ENCODE data around the gene NBAS. TPM values are rescaled to one million over a fixed set of nuclear protein-coding genes. Genes with fewer than 3 reads are reported as not detected.

The NBAS gene
- total and polyA plus RNA-seq, 2 donors (not counting 3 experiments of a cell fraction or from before 2014, with no cell fraction given), result 29.4 to 43.0 TPM

DNA sequence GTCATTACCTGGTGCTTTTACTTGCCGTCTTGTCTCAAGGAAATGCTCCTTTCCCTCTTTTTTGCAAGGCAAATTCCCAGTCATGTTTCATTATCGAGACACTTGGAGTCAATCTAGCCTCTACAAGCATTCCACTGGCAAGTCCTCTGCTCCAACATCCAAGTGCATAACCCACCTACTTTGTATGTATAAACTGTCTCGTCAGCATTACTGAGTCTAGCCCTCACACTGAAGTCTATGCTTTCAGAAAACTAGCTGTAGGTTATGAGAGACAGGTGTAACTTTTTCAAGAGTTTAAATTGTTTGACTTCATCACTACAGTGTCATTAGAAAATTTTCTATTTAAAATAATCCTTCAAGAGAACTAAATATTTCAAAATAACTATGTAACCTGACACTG lies 319.2 kb downstream of the NBAS start:
- intact Hi-C loops (cut with micrococcal nuclease), result loop anchor here (2.0 kb wide), 1 partner anchor 17 kb away; no protein-coding TSS in a partner anchor
- H3K9ac ChIP-seq (replicated peaks; ENCODE audit: extremely low read depth, insufficient read depth, low read length), result no peak overlapping the region
- dilution Hi-C loops (cut with MboI; ENCODE audit: extremely low pct_ligation_motif_present, low sequenced_read_pairs), result no loop called here
- no peak overlapping the region for H3K27ac ChIP-seq (ENCODE audit: insufficient read depth, low read depth, low read length)
- no peaks in the 10 kb centered on the region for H3K9me1 ChIP-seq (replicated peaks; ENCODE audit: control insufficient read depth, extremely low read depth, insufficient read depth, low read length)
- no peaks in the 10 kb centered on the region for H4K20me1 ChIP-seq (replicated peaks; ENCODE audit: control insufficient read depth, extremely low read depth, insufficient read depth, low read length)
- DNase-seq (ENCODE audit: low read depth, low spot score), result no peak
- no peak overlapping the region for H2AFZ ChIP-seq (ENCODE audit: low read depth, low read length)
- POLR2A ChIA-PET, result no interaction called here
- TF ChIP-seq POLR2AphosphoS5 (IDR thresholded peaks at IDR 0.05; ENCODE audit: insufficient read depth, low read depth, low read length), result no peak
- TF ChIP-seq EZH2 (IDR thresholded peaks at IDR 0.05; ENCODE audit: borderline replicate concordance, low read depth, low read length, severe bottlenecking), result no peak
- TF ChIP-seq POLR2A (IDR thresholded peaks at IDR 0.05; ENCODE audit: low read depth, low read length), result no peak
- TF ChIP-seq, protein P1, sequence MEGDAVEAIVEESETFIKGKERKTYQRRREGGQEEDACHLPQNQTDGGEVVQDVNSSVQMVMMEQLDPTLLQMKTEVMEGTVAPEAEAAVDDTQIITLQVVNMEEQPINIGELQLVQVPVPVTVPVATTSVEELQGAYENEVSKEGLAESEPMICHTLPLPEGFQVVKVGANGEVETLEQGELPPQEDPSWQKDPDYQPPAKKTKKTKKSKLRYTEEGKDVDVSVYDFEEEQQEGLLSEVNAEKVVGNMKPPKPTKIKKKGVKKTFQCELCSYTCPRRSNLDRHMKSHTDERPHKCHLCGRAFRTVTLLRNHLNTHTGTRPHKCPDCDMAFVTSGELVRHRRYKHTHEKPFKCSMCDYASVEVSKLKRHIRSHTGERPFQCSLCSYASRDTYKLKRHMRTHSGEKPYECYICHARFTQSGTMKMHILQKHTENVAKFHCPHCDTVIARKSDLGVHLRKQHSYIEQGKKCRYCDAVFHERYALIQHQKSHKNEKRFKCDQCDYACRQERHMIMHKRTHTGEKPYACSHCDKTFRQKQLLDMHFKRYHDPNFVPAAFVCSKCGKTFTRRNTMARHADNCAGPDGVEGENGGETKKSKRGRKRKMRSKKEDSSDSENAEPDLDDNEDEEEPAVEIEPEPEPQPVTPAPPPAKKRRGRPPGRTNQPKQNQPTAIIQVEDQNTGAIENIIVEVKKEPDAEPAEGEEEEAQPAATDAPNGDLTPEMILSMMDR (IDR thresholded peaks at IDR 0.05; ENCODE audit: extremely low read depth in 1 of 2, insufficient read depth in 1 of 2, low read depth in 1 of 2, low read length in 2 of 2), result no peak
- TF ChIP-seq MYC (IDR thresholded peaks at IDR 0.05; ENCODE audit: low read depth, low read length), result no peak
- TF ChIP-seq, protein P2, sequence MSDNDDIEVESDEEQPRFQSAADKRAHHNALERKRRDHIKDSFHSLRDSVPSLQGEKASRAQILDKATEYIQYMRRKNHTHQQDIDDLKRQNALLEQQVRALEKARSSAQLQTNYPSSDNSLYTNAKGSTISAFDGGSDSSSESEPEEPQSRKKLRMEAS (IDR thresholded peaks at IDR 0.05; ENCODE audit: insufficient read depth, insufficient read length), result no peak
- TF ChIP-seq GATA2 (IDR thresholded peaks at IDR 0.05; ENCODE audit: insufficient read depth, insufficient read length, low read depth, low read length), result no peak
- no peak for TF ChIP-seq JUN (IDR thresholded peaks at IDR 0.05; ENCODE audit: borderline replicate concordance, insufficient read depth, insufficient read length, low read depth)
- CTCF ChIA-PET, result interaction anchor here (1.6 kb wide), 1 partner anchor 335 kb away, joined by 3 read pairs; no protein-coding TSS in a partner anchor
- no peak overlapping the region for H3K4me2 ChIP-seq (ENCODE audit: insufficient read depth, low read length)
- no peak for FAIRE-seq
- no peaks in the 10 kb centered on the region for H3K36me3 ChIP-seq (ENCODE audit: control insufficient read depth in 2 of 2, extremely low read depth in 1 of 2, insufficient read depth in 2 of 2, low read length in 2 of 2)
- H3K4me3 ChIP-seq (replicated peaks in 1 of 3; ENCODE audit: insufficient read depth in 1 of 3, low read depth in 1 of 3, low read length in 3 of 3), result no peak overlapping the region
- no peaks in the 10 kb centered on the region for H3K27me3 ChIP-seq (ENCODE audit: control insufficient read depth in 2 of 2, insufficient read depth in 2 of 2, low read length in 2 of 2)
- H3K9me3 ChIP-seq (replicated peaks; ENCODE audit: control insufficient read depth, insufficient read depth, low read length), result no peaks in the 10 kb centered on the region
- BruUV-seq (replicated peaks), result no TSS peak
- peaks cover 11% of the 10 kb centered on the region for H3K4me1 ChIP-seq (ENCODE audit: control insufficient read depth, extremely low read depth, insufficient read depth, low read length)
- no peaks in the 10 kb centered on the region for H3K79me2 ChIP-seq (ENCODE audit: control insufficient read depth, insufficient read depth, low read length)

Data from endothelial cell of umbilical vein (primary cell).